ENCODE measurements around the gene TLE3.

DNA sequence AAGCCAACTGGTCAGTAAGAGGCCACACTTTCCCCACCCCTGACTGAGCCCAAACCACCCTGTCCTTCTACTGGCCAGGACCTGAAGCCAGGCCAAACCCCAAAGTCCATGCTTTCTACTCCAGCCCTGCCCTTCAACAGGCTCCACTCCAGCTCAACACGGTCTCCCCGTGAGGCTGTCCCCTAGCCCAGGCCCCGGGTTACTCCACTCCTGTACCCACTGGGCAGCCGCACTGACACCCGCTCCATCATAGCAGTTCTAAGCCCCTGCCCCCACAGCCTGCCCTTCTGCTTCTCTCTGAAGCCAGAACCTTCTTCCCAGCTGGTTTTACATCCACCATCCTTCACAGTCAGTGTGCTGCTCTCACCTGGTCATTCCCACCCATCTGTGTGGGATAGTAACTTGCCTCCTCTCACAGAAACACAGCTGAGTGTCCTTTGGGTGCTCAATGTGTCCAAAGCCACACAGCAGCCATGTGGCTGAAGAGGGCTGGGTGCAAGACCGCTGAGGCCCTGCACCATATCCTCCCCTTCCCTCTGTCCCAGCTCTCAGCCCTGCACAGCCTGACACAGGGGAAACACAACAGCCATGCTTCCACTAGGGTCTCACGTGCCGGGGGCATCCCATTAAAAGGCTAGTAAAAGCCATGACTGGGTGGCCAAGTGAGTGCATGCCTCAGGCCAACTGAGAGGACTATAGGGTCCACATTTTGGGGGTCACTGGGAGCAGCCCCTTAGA, 38.1 kb downstream of the TLE3 start:
- TF ChIP-seq CTCF (IDR thresholded peaks at IDR 0.05): no peak
- TF ChIP-seq POLR2A (IDR thresholded peaks at IDR 0.05): no peak

Data from Peyer's patch (tissue), 4 donors.